Esophagus muscularis mucosa (tissue), 4 donors: ENCODE measurements around the gene JARID2. TPM values are rescaled to one million over a fixed set of nuclear protein-coding genes. Genes with fewer than 3 reads are reported as not detected.

Source experiments
- DNase-seq: peaks from one replicate; pipeline ENCODE4 v3.0.0-alpha.2; 2017; ENCODE audit errors: extremely low spot score
- H3K27ac ChIP-seq, 4 donors: fragments of 200-600 bp; sonication (generic); replicated peaks in 1 of 4; 1 replicate in 3 of 4; 2 replicates in 1 of 4; pipeline ENCODE4 v1.5.1; 2016 to 2019; ENCODE audit warnings: mild to moderate bottlenecking in 1 of 4
- H3K27me3 ChIP-seq, 4 donors: fragments of 200-600 bp; sonication (generic); one replicate each; pipeline versions ENCODE4 v1.5.1 to v1.6.0; 2016 to 2019
- H3K36me3 ChIP-seq, 4 donors: fragments of 200-600 bp; sonication (generic); one replicate each; pipeline ENCODE4 v1.5.1; 2016 to 2019
- H3K4me1 ChIP-seq, 4 donors: fragments of 200-600 bp; sonication (generic); one replicate each; pipeline ENCODE4 v1.5.1; 2016 to 2019
- H3K4me3 ChIP-seq, 4 donors: fragments of 200-600 bp; sonication (generic); 1 replicate in 2 of 4; 2 replicates in 2 of 4; pipeline ENCODE4 v1.5.1; 2016 to 2019; ENCODE audit warnings: mild to moderate bottlenecking in 4 of 4, moderate library complexity in 1 of 4
- H3K9me3 ChIP-seq, 4 donors: fragments of 200-600 bp; sonication (generic); 1 replicate in 3 of 4; 2 replicates in 1 of 4; pipeline ENCODE4 v1.5.1; 2016 to 2019
- EP300 ChIP-seq: sonication (generic); formaldehyde crosslinking; IDR thresholded peaks from one replicate; pipeline ENCODE4 v1.6.1; 2017; ENCODE audit warnings: antibody characterized with exemption
- POLR2A ChIP-seq: fragments of 450-650 bp; IDR thresholded peaks from one replicate; pipeline ENCODE4 v1.6.1; 2017; ENCODE audit warnings: antibody characterized with exemption, moderate library complexity, mild to moderate bottlenecking, low read depth
- POLR2AphosphoS5 ChIP-seq, 2 donors: sonication (generic); formaldehyde crosslinking; IDR thresholded peaks; one replicate each; pipeline ENCODE4 v1.6.1; 2017; ENCODE audit warnings: antibody characterized with exemption in 2 of 2
- WGBS: methylation state at CpG from one replicate; pipeline ENCODE4 v1.1.5; 2018; 5-methylcytosine and 5-hydroxymethylcytosine counted together
- intact Hi-C: fragments of 100-400 bp; cut with DNase I; formaldehyde crosslinking; loops from one replicate; pipeline ENCODE4 v1.15.1; 2023
- total RNA-seq, 4 donors: library from RNA; depleted of rRNA; stranded (reverse); fragments of >200 nt; gene quantifications; one replicate each; pipeline versions ENCODE4 v1.1.0 to v1.2.1, GENCODE V29; 2016
- TF ChIP-seq, protein P1 (sequence below), 3 experiments: fragments of 200-600 bp in 2 of 3; fragments of 450-650 bp in 1 of 3; sonication (generic) in 2 of 3; IDR thresholded peaks; one replicate each; pipeline ENCODE4 v1.5.1; 2017 to 2019; ENCODE audit warnings: antibody characterized with exemption in 3 of 3, mild to moderate bottlenecking in 2 of 3, moderate library complexity in 1 of 3

JARID2 gene
- total RNA-seq, 4 donors from 2014 or later: 5.8 to 10.4 (median 8.1) TPM

DNA sequence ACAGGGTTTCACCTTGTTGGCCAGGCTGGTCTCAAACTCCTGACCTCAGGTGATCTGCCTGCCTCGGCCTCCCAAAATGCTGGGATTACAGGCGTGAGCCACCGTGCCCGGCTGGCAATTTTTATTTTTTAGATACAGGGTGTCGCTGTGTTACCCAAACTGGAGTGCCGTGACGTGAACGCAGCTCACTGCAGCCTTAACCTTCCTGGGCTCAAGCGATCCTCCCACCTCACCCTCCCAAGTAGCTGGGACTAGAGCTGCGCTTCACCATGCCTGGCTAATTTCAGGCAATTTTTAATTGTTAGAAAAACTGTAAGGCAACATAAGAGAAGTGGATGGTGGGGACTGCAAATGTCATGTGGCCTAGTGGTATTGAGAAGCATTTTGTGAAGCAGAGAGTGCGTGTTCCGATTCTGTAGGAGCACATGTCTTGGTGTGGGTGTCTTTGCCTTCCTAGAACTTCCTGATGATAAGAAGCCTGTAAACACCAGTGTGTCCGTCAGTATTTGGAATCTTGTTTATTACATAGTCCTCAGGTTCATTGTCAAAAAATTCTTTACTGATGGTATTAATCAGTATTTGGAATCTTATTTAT lies 18.0 kb downstream of the JARID2 start:
- H3K9me3 ChIP-seq: no peaks in the 10 kb centered on the region
- DNase-seq: no peak
- 92% methylated on average over 13 of the region's 13 CpGs for WGBS
- TF ChIP-seq POLR2AphosphoS5 (IDR thresholded peaks at IDR 0.05) (no peak), POLR2A (no peak), EP300 (no peak)
- TF ChIP-seq, protein P1, sequence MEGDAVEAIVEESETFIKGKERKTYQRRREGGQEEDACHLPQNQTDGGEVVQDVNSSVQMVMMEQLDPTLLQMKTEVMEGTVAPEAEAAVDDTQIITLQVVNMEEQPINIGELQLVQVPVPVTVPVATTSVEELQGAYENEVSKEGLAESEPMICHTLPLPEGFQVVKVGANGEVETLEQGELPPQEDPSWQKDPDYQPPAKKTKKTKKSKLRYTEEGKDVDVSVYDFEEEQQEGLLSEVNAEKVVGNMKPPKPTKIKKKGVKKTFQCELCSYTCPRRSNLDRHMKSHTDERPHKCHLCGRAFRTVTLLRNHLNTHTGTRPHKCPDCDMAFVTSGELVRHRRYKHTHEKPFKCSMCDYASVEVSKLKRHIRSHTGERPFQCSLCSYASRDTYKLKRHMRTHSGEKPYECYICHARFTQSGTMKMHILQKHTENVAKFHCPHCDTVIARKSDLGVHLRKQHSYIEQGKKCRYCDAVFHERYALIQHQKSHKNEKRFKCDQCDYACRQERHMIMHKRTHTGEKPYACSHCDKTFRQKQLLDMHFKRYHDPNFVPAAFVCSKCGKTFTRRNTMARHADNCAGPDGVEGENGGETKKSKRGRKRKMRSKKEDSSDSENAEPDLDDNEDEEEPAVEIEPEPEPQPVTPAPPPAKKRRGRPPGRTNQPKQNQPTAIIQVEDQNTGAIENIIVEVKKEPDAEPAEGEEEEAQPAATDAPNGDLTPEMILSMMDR (IDR thresholded peaks at IDR 0.05): no peak
- no peak overlapping the region for H3K27ac ChIP-seq
- H3K36me3 ChIP-seq: no peaks in the 10 kb centered on the region
- no peak overlapping the region for H3K4me3 ChIP-seq
- H3K27me3 ChIP-seq: no peaks in the 10 kb centered on the region
- intact Hi-C loops: no loop called here
- H3K4me1 ChIP-seq: peaks cover 75 to 80% (median 78%) of the 10 kb centered on the region in 4 donors

DNA sequence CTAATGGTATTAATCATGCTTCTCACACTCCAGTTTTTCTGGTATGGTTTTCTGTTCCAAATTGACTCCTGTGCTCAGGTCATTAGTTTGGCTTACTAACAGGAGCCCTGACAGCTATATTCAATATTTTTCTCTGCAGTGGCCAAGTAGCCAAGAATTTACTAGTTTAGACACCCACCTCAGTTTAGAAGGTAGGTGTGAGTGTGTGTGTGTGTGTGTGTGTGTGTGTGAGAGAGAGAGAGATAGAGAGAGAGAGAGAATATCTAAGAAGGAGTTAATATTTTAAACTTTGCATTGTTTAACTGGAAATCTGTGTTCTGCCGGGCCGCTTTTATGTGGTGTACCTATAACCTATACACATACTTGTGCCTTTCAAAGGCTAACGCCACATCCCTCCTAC lies 18.5 kb downstream of the JARID2 start:
- H3K4me3 ChIP-seq: no peak overlapping the region
- TF ChIP-seq POLR2AphosphoS5 (IDR thresholded peaks at IDR 0.05): no peak
- TF ChIP-seq EP300: no peak
- no peak for TF ChIP-seq POLR2A
- TF ChIP-seq, protein P1 (IDR thresholded peaks at IDR 0.05): no peak
- H3K36me3 ChIP-seq: no peaks in the 10 kb centered on the region
- no peaks in the 10 kb centered on the region for H3K27me3 ChIP-seq
- intact Hi-C loops: no loop called here
- DNase-seq: no peak
- H3K27ac ChIP-seq: no peak overlapping the region
- 88% methylated on average over 3 of the region's 3 CpGs for WGBS
- H3K9me3 ChIP-seq: no peaks in the 10 kb centered on the region
- peaks cover 75 to 80% (median 78%) of the 10 kb centered on the region in 4 donors for H3K4me1 ChIP-seq

DNA sequence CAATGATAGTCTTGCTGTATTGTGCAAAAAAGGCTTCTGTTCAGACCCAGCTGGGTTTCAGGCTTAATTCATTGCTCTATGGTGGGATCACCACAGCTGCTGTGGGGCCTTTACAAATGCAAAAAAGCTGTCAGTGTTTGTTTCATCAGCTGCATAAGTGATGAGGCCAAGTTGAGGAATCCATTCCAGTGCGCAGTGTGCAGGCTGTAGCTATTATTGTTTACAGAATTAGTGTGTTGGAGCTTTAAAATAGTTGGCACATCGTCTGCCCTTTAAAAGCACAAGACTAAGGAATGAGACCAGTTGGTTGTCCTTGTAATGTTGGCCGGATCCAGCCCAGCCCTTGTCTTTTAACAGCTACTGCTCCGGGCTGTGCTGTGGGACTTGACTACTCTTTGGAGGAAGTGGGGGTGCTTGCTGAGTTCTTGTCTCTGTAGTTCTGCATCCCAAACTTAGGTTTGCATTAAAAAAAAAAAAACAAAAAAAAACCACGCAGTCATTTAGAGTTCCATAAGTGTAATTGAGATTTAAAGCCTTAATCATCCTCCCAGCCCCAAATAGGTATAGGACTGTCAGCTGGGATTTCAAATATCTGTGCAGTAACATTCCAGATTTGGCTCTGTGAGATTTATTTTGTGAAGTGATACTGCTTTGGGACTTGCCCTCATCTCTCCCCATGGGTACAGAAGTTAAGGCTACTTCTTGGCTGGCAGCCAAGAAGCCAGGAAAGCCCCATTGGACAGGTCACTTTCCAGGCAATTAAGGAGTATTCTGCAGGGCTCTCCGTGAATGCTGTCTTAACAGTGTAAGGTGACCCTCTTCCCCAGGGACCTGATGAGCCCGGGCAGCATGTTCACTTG lies 19.3 kb downstream of the JARID2 start:
- WGBS: 49% methylated on average over 7 of the region's 7 CpGs
- TF ChIP-seq POLR2AphosphoS5 (IDR thresholded peaks at IDR 0.05) (no peak), EP300 (no peak), POLR2A (no peak)
- TF ChIP-seq, protein P1 (IDR thresholded peaks at IDR 0.05): no peak
- no peaks in the 10 kb centered on the region for H3K9me3 ChIP-seq
- intact Hi-C loops: no loop called here
- no peaks in the 10 kb centered on the region for H3K36me3 ChIP-seq
- H3K4me1 ChIP-seq: peaks cover 71 to 77% (median 75%) of the 10 kb centered on the region in 4 donors
- H3K27me3 ChIP-seq: no peaks in the 10 kb centered on the region
- no peak overlapping the region for H3K4me3 ChIP-seq
- no peak for DNase-seq
- H3K27ac ChIP-seq: peak overlapping the region in 1 of 4 donors; percentile 6

DNA sequence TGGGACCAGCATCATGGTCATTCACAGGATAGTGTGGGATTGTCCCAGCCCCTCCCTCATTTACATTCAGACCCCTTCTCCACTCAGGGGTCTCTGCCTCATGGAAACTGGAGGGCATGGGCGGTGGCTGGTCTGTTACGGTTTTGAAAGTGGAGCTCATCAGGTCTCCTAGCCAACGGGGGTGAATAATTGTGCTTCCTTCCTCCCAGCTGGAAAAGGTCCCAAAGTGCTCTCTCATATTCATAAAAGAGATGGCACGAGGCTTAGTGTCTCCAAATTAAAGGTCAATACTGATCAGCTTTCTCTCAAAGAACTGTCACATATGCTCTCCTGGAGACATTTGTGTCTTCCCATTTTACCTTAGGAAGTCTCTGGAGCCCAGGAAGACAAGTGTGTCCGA lies 19.9 kb downstream of the JARID2 start:
- no peak for DNase-seq
- Histone ChIP-seq H3K4me1 (peaks cover 64 to 73% (median 70%) of the 10 kb centered on the region in 4 donors), H3K9me3 (no peaks in the 10 kb centered on the region), H3K4me3 (no peak overlapping the region), H3K27ac (peak overlapping the region in 2 of 4 donors; percentile 6 to 19), H3K36me3 (no peaks in the 10 kb centered on the region), H3K27me3 (no peaks in the 10 kb centered on the region)
- TF ChIP-seq EP300 (no peak), POLR2AphosphoS5 (IDR thresholded peaks at IDR 0.05) (no peak), POLR2A (no peak)
- TF ChIP-seq, protein P1 (IDR thresholded peaks at IDR 0.05): no peak
- WGBS: 62% methylated on average over 5 of the region's 5 CpGs
- intact Hi-C loops: no loop called here
